ENCODE data around the gene GPC6. TPM values are rescaled to one million over a fixed set of nuclear protein-coding genes. Genes with fewer than 3 reads are reported as not detected.

The GPC6 gene
- total RNA-seq, 2 experiments from 2014 or later, result not detected

DNA sequence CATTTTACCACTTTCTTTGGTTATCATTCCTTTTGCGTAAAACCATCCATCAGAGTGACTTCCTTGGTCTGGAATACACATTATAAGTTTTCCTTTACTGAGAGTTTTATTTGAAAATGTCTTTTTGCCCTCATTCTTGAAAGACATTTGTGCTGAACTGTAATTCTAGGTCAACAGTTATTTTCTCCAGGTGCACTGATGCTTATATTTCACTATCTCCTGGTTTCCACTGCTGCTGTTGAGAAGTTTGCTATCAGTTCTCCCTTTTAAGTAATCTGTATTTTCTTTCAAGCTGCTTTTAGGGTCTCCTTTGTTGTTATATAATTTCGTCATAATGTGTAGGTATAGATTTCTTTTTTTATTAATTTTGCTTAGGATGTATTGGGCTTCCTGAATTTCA is 1092.9 kb downstream of the GPC6 start:
- H3K79me2 ChIP-seq (ENCODE audit: insufficient read depth, low read depth, low read length), result no peaks in the 10 kb centered on the region
- no peak overlapping the region for H3K4me2 ChIP-seq (ENCODE audit: low read length)
- CTCF ChIA-PET (ENCODE audit: unreplicated experiment), result no interaction called here
- H3K9me3 ChIP-seq (ENCODE audit: low read length), result no peaks in the 10 kb centered on the region
- no peak overlapping the region for H3K27ac ChIP-seq (ENCODE audit: low read depth, low read length, poor library complexity, severe bottlenecking)
- POLR2A ChIA-PET, result no interaction called here
- H3K4me1 ChIP-seq (ENCODE audit: insufficient read depth, low read length, poor library complexity, severe bottlenecking), result peaks cover 6% of the 10 kb centered on the region
- intact Hi-C loops (cut with micrococcal nuclease; ENCODE audit: unreplicated experiment), result no loop called here
- no peak for DNase-seq (ENCODE audit: low spot score)
- no TSS peak for BruUV-seq (replicated peaks)
- TF ChIP-seq EZH2phosphoT487 (IDR thresholded peaks at IDR 0.05; ENCODE audit: borderline replicate concordance, low read depth, low read length), result no peak
- TF ChIP-seq, protein P1, sequence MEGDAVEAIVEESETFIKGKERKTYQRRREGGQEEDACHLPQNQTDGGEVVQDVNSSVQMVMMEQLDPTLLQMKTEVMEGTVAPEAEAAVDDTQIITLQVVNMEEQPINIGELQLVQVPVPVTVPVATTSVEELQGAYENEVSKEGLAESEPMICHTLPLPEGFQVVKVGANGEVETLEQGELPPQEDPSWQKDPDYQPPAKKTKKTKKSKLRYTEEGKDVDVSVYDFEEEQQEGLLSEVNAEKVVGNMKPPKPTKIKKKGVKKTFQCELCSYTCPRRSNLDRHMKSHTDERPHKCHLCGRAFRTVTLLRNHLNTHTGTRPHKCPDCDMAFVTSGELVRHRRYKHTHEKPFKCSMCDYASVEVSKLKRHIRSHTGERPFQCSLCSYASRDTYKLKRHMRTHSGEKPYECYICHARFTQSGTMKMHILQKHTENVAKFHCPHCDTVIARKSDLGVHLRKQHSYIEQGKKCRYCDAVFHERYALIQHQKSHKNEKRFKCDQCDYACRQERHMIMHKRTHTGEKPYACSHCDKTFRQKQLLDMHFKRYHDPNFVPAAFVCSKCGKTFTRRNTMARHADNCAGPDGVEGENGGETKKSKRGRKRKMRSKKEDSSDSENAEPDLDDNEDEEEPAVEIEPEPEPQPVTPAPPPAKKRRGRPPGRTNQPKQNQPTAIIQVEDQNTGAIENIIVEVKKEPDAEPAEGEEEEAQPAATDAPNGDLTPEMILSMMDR (conservative IDR thresholded peaks at IDR 0.05; ENCODE audit: low read length), result no peak
- no peaks in the 10 kb centered on the region for H3K9me2 ChIP-seq (ENCODE audit: insufficient read depth, low read length)
- H3K4me3 ChIP-seq (ENCODE audit: low read depth, low read length, poor library complexity, severe bottlenecking), result no peak overlapping the region
- H4K20me1 ChIP-seq (ENCODE audit: insufficient read depth, low read length), result no peaks in the 10 kb centered on the region
- no peak overlapping the region for H2AFZ ChIP-seq (ENCODE audit: low read length)
- no peaks in the 10 kb centered on the region for H3K36me3 ChIP-seq (ENCODE audit: insufficient read depth, low read length)

DNA sequence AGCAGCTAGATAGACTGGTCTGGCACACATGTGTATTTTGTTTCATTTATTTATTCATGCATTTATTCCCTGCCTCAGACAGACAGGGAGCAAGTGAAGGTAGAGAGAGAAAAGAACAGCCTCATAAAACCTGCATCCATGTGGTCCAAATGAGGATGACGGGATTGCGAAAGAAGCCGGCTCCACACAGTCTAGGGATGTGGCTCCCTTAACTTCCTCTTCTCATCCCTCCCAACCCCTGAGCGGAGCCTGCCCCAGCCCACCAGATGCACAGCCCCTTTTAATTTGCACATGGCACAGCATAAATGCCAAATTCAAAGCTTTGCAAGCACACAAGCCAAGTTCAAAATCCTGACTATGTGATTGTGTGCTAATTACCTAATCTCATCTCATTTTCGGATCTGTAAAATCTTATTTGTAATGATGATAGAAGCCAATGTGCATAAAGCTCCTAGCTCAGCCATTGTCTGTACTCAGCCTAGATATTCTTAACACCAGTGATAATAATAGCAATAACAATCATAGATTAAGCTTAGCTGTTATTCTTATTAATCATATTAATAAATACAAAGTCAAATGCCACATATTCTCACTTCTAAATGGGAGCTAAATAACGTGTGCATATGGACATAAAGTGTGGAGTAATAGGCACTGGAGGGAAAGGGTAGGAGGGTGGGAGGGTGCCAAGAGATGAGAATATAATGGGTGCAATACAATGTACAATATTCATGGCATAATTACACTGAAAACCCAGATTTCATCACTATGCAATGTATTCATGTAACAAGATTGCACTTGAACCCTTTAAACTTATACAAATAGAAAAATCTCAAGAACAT is 1096.5 kb downstream of the GPC6 start:
- TF ChIP-seq, protein P1 (conservative IDR thresholded peaks at IDR 0.05; ENCODE audit: low read length), result no peak
- no peak for TF ChIP-seq EZH2phosphoT487 (IDR thresholded peaks at IDR 0.05; ENCODE audit: borderline replicate concordance, low read depth, low read length)
- ChIA-PET POLR2A (interaction anchor here (1.1 kb wide), 1 partner anchor 23 kb away, joined by 4 read pairs; no protein-coding TSS in a partner anchor), CTCF (ENCODE audit: unreplicated experiment) (no interaction called here)
- no peak overlapping the region for H2AFZ ChIP-seq (ENCODE audit: low read length)
- DNase-seq (ENCODE audit: low spot score), result no peak
- intact Hi-C loops (cut with micrococcal nuclease; ENCODE audit: unreplicated experiment), result no loop called here
- H3K4me2 ChIP-seq (ENCODE audit: low read length), result no peak overlapping the region
- no peak overlapping the region for H3K4me3 ChIP-seq (ENCODE audit: low read depth, low read length, poor library complexity, severe bottlenecking)
- no peaks in the 10 kb centered on the region for H3K79me2 ChIP-seq (ENCODE audit: insufficient read depth, low read depth, low read length)
- H3K4me1 ChIP-seq (ENCODE audit: insufficient read depth, low read length, poor library complexity, severe bottlenecking), result peaks cover 21% of the 10 kb centered on the region
- no peaks in the 10 kb centered on the region for H3K36me3 ChIP-seq (ENCODE audit: insufficient read depth, low read length)
- H4K20me1 ChIP-seq (ENCODE audit: insufficient read depth, low read length), result no peaks in the 10 kb centered on the region
- H3K9me2 ChIP-seq (ENCODE audit: insufficient read depth, low read length), result no peaks in the 10 kb centered on the region
- no TSS peak for BruUV-seq (replicated peaks)
- no peaks in the 10 kb centered on the region for H3K9me3 ChIP-seq (ENCODE audit: low read length)
- H3K27ac ChIP-seq (ENCODE audit: low read depth, low read length, poor library complexity, severe bottlenecking), result no peak overlapping the region

Data from OCI-LY7 (cell line).